GM13976 (cell line): ENCODE results near the gene RNASE4.
A peak's percentile ranks its signal among the peaks of the same experiment; 100 is the strongest.
"Not testable (repeated sequence)": the region's sequence is repeated elsewhere in the genome, so short reads cannot be mapped to it uniquely, and the experiment has no call there.

Experiments used
- DNase-seq: peaks from one replicate; pipeline ENCODE4 v3.0.0; 2012; ENCODE audit warnings: low spot score
- in situ Hi-C: fragments of 300-500 bp; cut with MboI; formaldehyde crosslinking; loops from one replicate; pipeline ENCODE4 v1.12.0; 2022; ENCODE audit warnings: low sequenced_read_pairs, mixed read lengths, inconsistent platforms; ENCODE audit not compliant: unreplicated experiment
- TF ChIP-seq, protein P1 (sequence below): IDR thresholded peaks from 2 replicates; pipeline ENCODE4 v1.5.1; 2012; ENCODE audit warnings: borderline replicate concordance, mild to moderate bottlenecking; ENCODE audit not compliant: insufficient read depth; ENCODE audit errors: extremely low read depth, missing control alignments, control extremely low read depth

Gene RNASE4

DNA sequence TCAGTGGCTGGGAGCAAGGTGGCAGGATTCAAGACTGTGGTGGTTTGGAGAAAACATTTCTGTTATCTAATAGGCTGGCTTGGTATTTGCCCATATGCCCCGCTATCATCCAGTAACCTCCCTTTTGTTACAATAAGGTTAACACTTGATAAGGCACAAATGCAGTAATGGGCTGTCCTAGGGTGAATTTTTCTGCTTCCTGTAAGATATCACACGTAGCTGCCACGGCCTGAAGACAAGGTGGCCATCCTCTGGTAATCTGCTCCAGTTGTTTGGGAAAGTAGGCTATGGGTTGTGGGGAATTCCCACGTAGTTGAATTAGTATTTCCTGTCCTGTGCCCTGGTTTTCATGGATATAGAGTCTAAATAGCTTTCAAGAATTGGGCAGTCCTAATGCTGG is 27.3 kb downstream of the RNASE4 start:
- no peak for DNase-seq
- TF ChIP-seq, protein P1, sequence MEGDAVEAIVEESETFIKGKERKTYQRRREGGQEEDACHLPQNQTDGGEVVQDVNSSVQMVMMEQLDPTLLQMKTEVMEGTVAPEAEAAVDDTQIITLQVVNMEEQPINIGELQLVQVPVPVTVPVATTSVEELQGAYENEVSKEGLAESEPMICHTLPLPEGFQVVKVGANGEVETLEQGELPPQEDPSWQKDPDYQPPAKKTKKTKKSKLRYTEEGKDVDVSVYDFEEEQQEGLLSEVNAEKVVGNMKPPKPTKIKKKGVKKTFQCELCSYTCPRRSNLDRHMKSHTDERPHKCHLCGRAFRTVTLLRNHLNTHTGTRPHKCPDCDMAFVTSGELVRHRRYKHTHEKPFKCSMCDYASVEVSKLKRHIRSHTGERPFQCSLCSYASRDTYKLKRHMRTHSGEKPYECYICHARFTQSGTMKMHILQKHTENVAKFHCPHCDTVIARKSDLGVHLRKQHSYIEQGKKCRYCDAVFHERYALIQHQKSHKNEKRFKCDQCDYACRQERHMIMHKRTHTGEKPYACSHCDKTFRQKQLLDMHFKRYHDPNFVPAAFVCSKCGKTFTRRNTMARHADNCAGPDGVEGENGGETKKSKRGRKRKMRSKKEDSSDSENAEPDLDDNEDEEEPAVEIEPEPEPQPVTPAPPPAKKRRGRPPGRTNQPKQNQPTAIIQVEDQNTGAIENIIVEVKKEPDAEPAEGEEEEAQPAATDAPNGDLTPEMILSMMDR: no peak
- in situ Hi-C loops: no loop called here

DNA sequence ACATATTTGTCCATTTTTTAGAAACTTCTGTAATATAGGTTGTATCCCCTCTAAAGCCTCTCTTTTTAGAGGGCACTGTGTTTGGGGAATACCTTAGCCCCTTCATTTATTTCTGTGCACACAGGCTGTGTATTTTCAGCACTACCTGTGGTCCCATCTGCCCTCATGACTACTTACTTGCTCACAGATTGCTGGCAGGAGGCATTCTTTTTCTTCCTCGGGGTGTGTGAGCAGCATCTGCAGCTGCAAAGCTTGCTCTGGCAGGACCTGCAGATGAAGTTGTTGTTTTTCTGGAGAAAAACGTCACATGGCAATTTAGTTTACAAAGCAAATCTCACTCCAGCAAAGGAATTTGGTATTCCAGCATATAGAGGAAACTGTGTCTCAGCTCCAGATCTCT is 28.5 kb downstream of the RNASE4 start:
- DNase-seq: no peak
- in situ Hi-C loops: no loop called here
- TF ChIP-seq, protein P1: no peak

DNA sequence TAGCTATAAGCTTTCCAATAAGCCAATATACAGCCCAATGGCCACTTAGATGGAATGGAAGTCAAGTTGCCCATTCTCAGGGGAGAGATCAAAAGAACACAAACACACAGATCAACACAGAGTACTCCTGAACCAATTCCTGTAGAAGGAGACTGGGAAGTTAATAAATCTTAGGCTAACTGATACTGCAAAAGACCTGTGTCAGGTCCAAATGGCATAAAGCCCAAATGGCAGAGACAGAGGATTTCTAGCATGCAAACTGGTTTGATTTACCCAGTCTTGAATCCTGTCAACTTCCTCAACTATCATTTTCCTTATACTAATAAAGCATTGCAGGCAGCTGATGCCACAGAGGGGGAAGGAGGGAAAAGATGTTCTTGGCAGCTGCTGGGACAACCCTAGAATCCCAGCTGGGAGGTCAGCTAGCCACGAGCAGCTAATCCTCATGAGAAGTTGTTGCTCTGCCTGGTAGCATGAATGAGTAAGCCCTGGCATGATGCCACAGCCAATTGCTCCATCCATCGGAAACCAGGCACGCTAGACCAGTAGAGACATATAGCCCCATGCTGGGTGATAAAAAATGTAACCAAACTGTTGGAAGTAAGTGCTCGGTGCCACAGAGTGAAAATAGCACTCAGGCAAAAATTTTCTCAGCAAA is 30.4 kb downstream of the RNASE4 start:
- no peak for DNase-seq

DNA sequence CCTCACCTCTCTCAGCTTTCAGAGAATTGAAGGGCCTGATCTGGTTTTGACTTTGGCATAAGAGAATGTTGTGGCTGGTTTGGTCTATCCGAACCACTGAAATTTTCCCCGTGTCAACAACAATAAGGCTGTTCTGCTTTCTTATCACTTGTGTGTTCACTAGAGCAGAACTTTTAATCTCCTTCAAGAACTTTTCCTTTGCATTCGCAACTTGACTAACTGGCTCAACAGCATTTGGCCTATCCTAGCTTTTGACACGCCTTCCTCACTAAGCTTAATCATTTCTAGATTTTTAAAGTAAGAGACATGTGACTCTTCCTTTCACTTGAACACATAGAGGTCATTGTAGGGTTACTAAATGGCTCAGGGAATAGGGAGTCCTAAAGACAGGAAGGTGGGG is 35.4 kb downstream of the RNASE4 start:
- in situ Hi-C loops: no loop called here
- TF ChIP-seq, protein P1: no peak
- no peak for DNase-seq

More for the DNA sequence above, 30.4 kb downstream of the RNASE4 start:
- in situ Hi-C loops: no loop called here
- TF ChIP-seq, protein P1: no peak

DNA sequence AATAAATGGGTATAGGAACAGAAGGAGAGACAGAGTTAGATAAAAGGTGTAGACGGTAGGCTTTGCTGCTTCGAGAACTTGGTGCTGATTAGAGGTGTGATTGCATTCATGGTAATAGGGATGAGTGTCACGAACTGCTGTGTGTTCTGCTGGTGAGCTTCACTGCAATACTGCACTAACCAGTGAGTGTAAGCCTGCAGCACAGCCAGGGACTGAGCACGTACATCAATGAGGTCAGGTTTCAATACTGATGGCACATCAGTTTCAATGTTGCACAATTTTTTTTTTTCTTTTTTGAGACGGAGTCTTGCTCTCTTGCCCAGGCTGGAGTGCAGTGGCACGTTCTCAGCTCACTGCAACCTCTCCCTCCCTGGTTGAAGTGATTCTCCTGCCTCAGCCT is 36.4 kb downstream of the RNASE4 start:
- in situ Hi-C loops: no loop called here
- TF ChIP-seq, protein P1: no peak
- no peak for DNase-seq

DNA sequence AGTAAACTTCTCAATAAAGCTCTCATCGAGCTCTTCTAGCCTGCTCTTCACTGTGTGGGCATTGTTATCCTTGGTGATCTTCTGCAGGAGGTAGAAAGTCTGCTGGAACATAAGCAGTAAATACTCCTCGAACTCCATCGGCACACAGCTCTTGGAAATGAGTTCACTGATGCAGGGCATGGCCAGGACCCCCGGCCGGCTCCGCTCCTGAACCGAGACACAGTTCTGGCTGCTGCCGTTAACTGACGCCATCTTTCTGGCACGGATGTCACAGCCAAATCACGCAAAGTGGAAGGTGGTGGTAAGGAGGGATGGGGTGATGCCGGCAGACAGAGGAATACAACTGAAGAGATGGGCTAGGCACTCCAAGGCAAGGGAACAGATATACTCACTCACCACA is 37.7 kb downstream of the RNASE4 start:
- DNase-seq: no peak
- TF ChIP-seq, protein P1: no peak
- in situ Hi-C loops: no loop called here

DNA sequence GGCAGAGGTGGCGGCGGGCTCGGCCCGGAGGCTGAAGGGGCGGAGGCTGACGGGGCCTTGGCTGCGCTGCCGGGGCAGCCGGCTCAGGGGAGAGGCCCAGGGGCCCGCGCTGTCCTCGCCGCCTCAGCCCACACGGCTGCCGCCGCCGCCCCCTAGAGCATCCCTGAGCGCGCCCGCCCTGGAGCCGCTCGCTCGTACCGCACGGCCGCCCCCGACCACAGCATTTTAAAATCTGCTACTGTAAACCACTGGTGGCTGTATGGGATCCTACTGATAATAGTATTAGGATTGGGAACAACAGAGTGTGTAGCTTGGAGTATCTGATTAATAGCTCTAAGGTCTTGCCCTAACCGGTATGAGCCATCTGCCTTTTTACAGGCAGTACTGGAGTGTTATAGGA is 39.1 kb downstream of the RNASE4 start:
- TF ChIP-seq, protein P1: no peak
- peak; percentile 27 for DNase-seq
- in situ Hi-C loops: no loop called here

DNA sequence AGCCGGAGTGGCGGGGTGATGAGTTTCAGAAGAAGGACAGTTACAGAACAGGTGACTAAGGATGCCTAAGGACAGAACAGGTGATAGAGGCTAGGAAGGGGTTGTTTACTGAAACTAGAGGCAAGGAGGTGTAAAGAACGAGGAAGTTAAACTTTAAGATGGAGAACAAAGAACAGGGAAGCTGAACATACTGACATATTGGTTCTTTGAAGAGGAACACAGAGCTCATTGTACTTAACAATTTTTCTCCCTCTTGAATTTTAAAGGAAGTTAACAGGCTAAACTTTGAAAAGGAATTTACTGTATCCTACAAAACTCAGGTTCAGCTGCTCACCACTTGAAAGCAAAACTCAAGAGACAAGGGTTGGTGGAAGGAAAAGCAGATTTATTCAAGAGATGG is 41.8 kb downstream of the RNASE4 start:
- in situ Hi-C loops, DNase-seq: not testable (repeated sequence)
